ENCODE measurements around the gene SOAT1.

DNA sequence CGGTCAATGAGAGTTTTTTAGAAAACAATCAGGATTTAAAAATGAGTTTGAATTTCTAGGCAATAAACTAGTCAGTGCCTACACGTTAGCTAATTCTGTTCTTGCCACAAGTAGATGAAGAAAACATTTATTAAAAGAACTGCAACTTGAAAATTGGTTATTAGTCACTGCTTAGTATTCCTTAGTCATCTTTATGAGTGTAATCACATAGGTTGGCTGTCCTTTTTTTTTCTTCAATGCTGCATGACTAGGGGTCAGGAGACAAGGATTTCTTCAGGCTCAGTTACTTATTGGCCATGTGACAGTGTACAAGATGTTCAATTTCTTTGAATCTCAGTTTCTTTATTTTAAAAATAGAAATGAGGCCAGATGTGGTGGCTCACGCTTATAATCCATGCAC lies 17.1 kb downstream of the SOAT1 start:
- no peak for TF ChIP-seq ZFX (IDR thresholded peaks at IDR 0.05; ENCODE audit: borderline replicate concordance)
- TF ChIP-seq, protein P1, sequence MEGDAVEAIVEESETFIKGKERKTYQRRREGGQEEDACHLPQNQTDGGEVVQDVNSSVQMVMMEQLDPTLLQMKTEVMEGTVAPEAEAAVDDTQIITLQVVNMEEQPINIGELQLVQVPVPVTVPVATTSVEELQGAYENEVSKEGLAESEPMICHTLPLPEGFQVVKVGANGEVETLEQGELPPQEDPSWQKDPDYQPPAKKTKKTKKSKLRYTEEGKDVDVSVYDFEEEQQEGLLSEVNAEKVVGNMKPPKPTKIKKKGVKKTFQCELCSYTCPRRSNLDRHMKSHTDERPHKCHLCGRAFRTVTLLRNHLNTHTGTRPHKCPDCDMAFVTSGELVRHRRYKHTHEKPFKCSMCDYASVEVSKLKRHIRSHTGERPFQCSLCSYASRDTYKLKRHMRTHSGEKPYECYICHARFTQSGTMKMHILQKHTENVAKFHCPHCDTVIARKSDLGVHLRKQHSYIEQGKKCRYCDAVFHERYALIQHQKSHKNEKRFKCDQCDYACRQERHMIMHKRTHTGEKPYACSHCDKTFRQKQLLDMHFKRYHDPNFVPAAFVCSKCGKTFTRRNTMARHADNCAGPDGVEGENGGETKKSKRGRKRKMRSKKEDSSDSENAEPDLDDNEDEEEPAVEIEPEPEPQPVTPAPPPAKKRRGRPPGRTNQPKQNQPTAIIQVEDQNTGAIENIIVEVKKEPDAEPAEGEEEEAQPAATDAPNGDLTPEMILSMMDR (IDR thresholded peaks at IDR 0.05): no peak

Data from 22Rv1 (cell line).